ENCODE data around the gene STYXL1. TPM values are rescaled to one million over a fixed set of nuclear protein-coding genes. Genes with fewer than 3 reads are reported as not detected.

Gene STYXL1
- total RNA-seq, 1 donor from 2014 or later, result 18.4 TPM

GRCh38 chr7:75979759-75980429, 67.9 kb downstream of the STYXL1 start:
- no peak for DNase-seq

GRCh38 chr7:75977743-75978142, 70.1 kb downstream of the STYXL1 start:
- no peak for DNase-seq

- DNase-seq, result no peak
These were observed 75.6 kb downstream of the STYXL1 start for GRCh38 chr7:75971961-75972763.

GRCh38 chr7:75971309-75971960, 76.4 kb downstream of the STYXL1 start:
- DNase-seq, result no peak

GRCh38 chr7:75969704-75970498, 77.9 kb downstream of the STYXL1 start:
- no peak for DNase-seq

GRCh38 chr7:75969182-75969581, 78.6 kb downstream of the STYXL1 start:
- no peak for DNase-seq

- DNase-seq, result no peak
These were observed 79.2 kb downstream of the STYXL1 start for GRCh38 chr7:75968561-75969001.

GRCh38 chr7:75968012-75968411, 79.8 kb downstream of the STYXL1 start:
- no peak for DNase-seq

GRCh38 chr7:75967487-75967997, 80.3 kb downstream of the STYXL1 start:
- DNase-seq, result no peak

GRCh38 chr7:75967055-75967454, 80.7 kb downstream of the STYXL1 start:
- DNase-seq, result no peak

GRCh38 chr7:75966190-75966961, 81.4 kb downstream of the STYXL1 start:
- DNase-seq, result no peak

GRCh38 chr7:75965617-75966016, 82.2 kb downstream of the STYXL1 start:
- DNase-seq, result no peak

- DNase-seq, result no peak
These were observed 84.3 kb downstream of the STYXL1 start for GRCh38 chr7:75963381-75963995.

GRCh38 chr7:75962607-75963380, 85.0 kb downstream of the STYXL1 start:
- no peak for DNase-seq

- DNase-seq, result no peak
These were observed 86.6 kb downstream of the STYXL1 start for GRCh38 chr7:75961218-75961617.

GRCh38 chr7:75960372-75960771, 87.4 kb downstream of the STYXL1 start:
- no peak for DNase-seq

GRCh38 chr7:75958802-75959543, 88.8 kb downstream of the STYXL1 start:
- DNase-seq, result no peak

GRCh38 chr7:75957021-75957736, 90.6 kb downstream of the STYXL1 start:
- DNase-seq, result no peak
